ENCODE measurements around the gene C1QTNF9B.
"Not testable (repeated sequence)": the region's sequence is repeated elsewhere in the genome, so short reads cannot be mapped to it uniquely, and the experiment has no call there.

C1QTNF9B gene

GRCh38 chr13:23894746-23895145 is 2.6 kb downstream of the C1QTNF9B start:
- not testable (repeated sequence) for DNase-seq (ENCODE audit: low read depth in 3 of 3, low spot score in 1 of 3)

- not testable (repeated sequence) for DNase-seq (ENCODE audit: low read depth in 3 of 3, low spot score in 1 of 3)
Observed at GRCh38 chr13:23893791-23894190, 3.5 kb downstream of the C1QTNF9B start.

GRCh38 chr13:23889615-23890607 is 7.4 kb downstream of the C1QTNF9B start:
- DNase-seq (ENCODE audit: low read depth in 3 of 3, low spot score in 1 of 3) = no peak

GRCh38 chr13:23888658-23889614 is 8.4 kb downstream of the C1QTNF9B start, which contains the start of gene MIPEP:
MIPEP (minus strand) TSS chr13:23889400; CDS start chr13:23889320, 80 bp downstream.
- DNase-seq (ENCODE audit: low read depth in 3 of 3, low spot score in 1 of 3) = peak; percentile 44 to 90 (median 66)

- DNase-seq (ENCODE audit: low read depth in 3 of 3, low spot score in 1 of 3) = not testable (repeated sequence)
Observed at GRCh38 chr13:23884361-23884760, 12.9 kb downstream of the C1QTNF9B start.

GRCh38 chr13:23883255-23883654 is 14.0 kb downstream of the C1QTNF9B start:
- DNase-seq (ENCODE audit: low read depth in 3 of 3, low spot score in 1 of 3) = no peak

GRCh38 chr13:23881402-23881800 is 15.9 kb downstream of the C1QTNF9B start:
- not testable (repeated sequence) for DNase-seq (ENCODE audit: low read depth in 3 of 3, low spot score in 1 of 3)

- not testable (repeated sequence) for DNase-seq (ENCODE audit: low read depth in 3 of 3, low spot score in 1 of 3)
Observed at GRCh38 chr13:23880493-23881401, 16.6 kb downstream of the C1QTNF9B start.

GRCh38 chr13:23877286-23877685 is 20.0 kb downstream of the C1QTNF9B start:
- no peak for DNase-seq (ENCODE audit: low read depth in 3 of 3, low spot score in 1 of 3)

- no peak for DNase-seq (ENCODE audit: low read depth in 3 of 3, low spot score in 1 of 3)
Observed at GRCh38 chr13:23876265-23876664, 21.0 kb downstream of the C1QTNF9B start.

- no peak for DNase-seq (ENCODE audit: low read depth in 3 of 3, low spot score in 1 of 3)
Observed at GRCh38 chr13:23871616-23872220, 25.6 kb downstream of the C1QTNF9B start.

GRCh38 chr13:23870356-23871140 is 26.8 kb downstream of the C1QTNF9B start:
- DNase-seq (ENCODE audit: low read depth in 3 of 3, low spot score in 1 of 3) = no peak

GRCh38 chr13:23868521-23868920 is 28.8 kb downstream of the C1QTNF9B start:
- DNase-seq (ENCODE audit: low read depth in 3 of 3, low spot score in 1 of 3) = no peak

GRCh38 chr13:23867027-23867491 is 30.2 kb downstream of the C1QTNF9B start:
- no peak for DNase-seq (ENCODE audit: low read depth in 3 of 3, low spot score in 1 of 3)

GRCh38 chr13:23866420-23867026 is 30.8 kb downstream of the C1QTNF9B start:
- no peak for DNase-seq (ENCODE audit: low read depth in 3 of 3, low spot score in 1 of 3)

GRCh38 chr13:23865906-23866305 is 31.4 kb downstream of the C1QTNF9B start:
- DNase-seq (ENCODE audit: low read depth in 3 of 3, low spot score in 1 of 3) = no peak

GRCh38 chr13:23865026-23865425 is 32.3 kb downstream of the C1QTNF9B start:
- DNase-seq (ENCODE audit: low read depth in 3 of 3, low spot score in 1 of 3) = no peak

- no peak for DNase-seq (ENCODE audit: low read depth in 3 of 3, low spot score in 1 of 3)
Observed at GRCh38 chr13:23861310-23861709, 36.0 kb downstream of the C1QTNF9B start.

GRCh38 chr13:23859904-23860303 is 37.4 kb downstream of the C1QTNF9B start:
- DNase-seq (ENCODE audit: low read depth in 3 of 3, low spot score in 1 of 3) = no peak

All from stimulated activated CD4-positive, alpha-beta T cell treated with anti-CD3 and anti-CD28 coated beads, TNF-alpha, amount 100 ng/mL, for 1 hour (primary cell).